IPS-18a (cell line): ENCODE measurements around the gene LTF.

Experiments
- H3K27ac ChIP-seq: one replicate; pipeline ENCODE4 v1.5.1; 2013; ENCODE audit warnings: low read length
- H3K27me3 ChIP-seq: one replicate; pipeline ENCODE4 v1.6.1; 2013; ENCODE audit warnings: mild to moderate bottlenecking, low read length; ENCODE audit not compliant: control insufficient read depth, insufficient read depth
- H3K36me3 ChIP-seq: one replicate; pipeline ENCODE4 v1.6.1; 2013; ENCODE audit warnings: low read depth, low read length; ENCODE audit not compliant: control insufficient read depth
- H3K4me1 ChIP-seq: one replicate; pipeline ENCODE4 v1.6.1; 2013; ENCODE audit warnings: low read depth, low read length; ENCODE audit not compliant: control insufficient read depth
- H3K4me3 ChIP-seq: one replicate; pipeline ENCODE4 v1.5.1; 2013; ENCODE audit warnings: low read length
- H3K9ac ChIP-seq: one replicate; pipeline ENCODE4 v1.6.1; 2013; ENCODE audit warnings: mild to moderate bottlenecking, low read length, moderate library complexity
- H3K9me3 ChIP-seq: one replicate; pipeline ENCODE4 v1.6.1; 2013; ENCODE audit warnings: low read depth, low read length; ENCODE audit not compliant: control insufficient read depth

The LTF gene

GRCh38 chr3:46477756-46478155 lies 13.1 kb upstream of the LTF start:
- no peaks in the 10 kb centered on the region for H3K27me3 ChIP-seq
- H3K27ac ChIP-seq: no peak overlapping the region
- no peaks in the 10 kb centered on the region for H3K36me3 ChIP-seq
- no peak overlapping the region for H3K9ac ChIP-seq
- no peak overlapping the region for H3K4me3 ChIP-seq
- no peaks in the 10 kb centered on the region for H3K9me3 ChIP-seq
- no peaks in the 10 kb centered on the region for H3K4me1 ChIP-seq

DNA sequence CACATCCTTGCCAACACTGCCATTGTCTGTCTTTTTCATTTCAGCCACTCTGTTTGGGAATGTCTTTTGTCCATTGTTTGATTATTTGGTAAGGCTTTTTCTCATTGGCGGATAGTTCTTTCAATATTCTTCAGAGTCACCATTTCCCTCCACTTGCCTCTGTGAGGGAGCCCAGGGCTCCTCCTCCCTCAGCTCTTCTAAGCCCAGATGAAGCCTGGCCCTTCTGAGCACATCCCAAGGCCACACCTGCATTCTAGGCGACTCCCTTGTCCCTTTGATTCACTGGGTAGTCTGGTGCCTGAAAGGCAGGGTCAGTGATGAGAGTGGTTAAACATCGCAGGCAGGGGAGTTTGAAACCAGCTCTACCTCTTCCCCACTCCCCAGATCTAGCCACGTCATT lies 12.4 kb upstream of the LTF start:
- Histone ChIP-seq H3K9ac (no peak overlapping the region), H3K4me1 (no peaks in the 10 kb centered on the region), H3K36me3 (no peaks in the 10 kb centered on the region), H3K27ac (no peak overlapping the region), H3K9me3 (no peaks in the 10 kb centered on the region), H3K27me3 (no peaks in the 10 kb centered on the region), H3K4me3 (no peak overlapping the region)

GRCh38 chr3:46472736-46473135 lies 8.0 kb upstream of the LTF start:
- Histone ChIP-seq H3K4me3 (no peak overlapping the region), H3K27me3 (no peaks in the 10 kb centered on the region), H3K9ac (no peak overlapping the region), H3K27ac (no peak overlapping the region), H3K9me3 (no peaks in the 10 kb centered on the region), H3K4me1 (no peaks in the 10 kb centered on the region), H3K36me3 (no peaks in the 10 kb centered on the region)

GRCh38 chr3:46471371-46471914 lies 6.7 kb upstream of the LTF start:
- H3K9me3 ChIP-seq: no peaks in the 10 kb centered on the region
- no peaks in the 10 kb centered on the region for H3K27me3 ChIP-seq
- H3K36me3 ChIP-seq: no peaks in the 10 kb centered on the region
- H3K27ac ChIP-seq: no peak overlapping the region
- no peaks in the 10 kb centered on the region for H3K4me1 ChIP-seq
- H3K9ac ChIP-seq: no peak overlapping the region
- H3K4me3 ChIP-seq: no peak overlapping the region

- Histone ChIP-seq H3K9me3 (no peaks in the 10 kb centered on the region), H3K27ac (no peak overlapping the region), H3K4me3 (no peak overlapping the region), H3K27me3 (no peaks in the 10 kb centered on the region), H3K9ac (no peak overlapping the region), H3K4me1 (no peaks in the 10 kb centered on the region), H3K36me3 (no peaks in the 10 kb centered on the region)
Measured at GRCh38 chr3:46470831-46471230, 6.1 kb upstream of the LTF start.

DNA sequence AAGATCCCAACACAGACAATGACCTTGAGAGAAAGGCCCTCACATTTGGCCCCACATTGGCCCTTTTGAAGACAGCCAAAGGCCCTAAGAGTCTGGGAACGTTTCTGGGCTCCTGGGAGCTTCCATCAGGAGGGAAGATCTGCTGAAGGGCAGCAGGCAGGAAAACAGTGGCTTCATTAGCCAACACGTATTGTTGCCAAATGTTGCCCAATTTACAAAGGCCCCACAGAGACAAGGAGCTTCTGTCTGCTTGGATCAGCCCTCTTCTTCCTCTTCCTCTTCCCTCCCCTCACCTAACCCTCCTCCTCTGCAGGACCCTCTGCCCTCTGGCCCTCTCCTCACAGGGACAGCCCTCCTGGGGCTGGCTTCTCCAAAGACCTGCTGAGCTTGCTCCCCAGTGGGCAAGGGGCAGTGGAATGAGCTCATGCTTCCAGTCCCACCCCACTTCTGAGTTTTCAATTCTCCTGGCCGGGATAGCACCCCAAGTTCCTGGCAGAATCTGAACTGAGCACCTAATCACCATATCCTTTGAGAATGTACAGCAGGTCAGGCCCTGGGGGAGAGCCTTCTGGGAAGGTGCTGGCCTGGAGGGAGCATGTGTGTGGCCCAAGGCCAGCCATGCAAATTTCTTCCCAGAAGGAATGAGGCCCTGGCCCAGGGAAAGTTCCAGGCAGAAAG lies 5.1 kb upstream of the LTF start:
- H3K27ac ChIP-seq: no peak overlapping the region
- no peak overlapping the region for H3K9ac ChIP-seq
- H3K27me3 ChIP-seq: no peaks in the 10 kb centered on the region
- no peaks in the 10 kb centered on the region for H3K9me3 ChIP-seq
- no peaks in the 10 kb centered on the region for H3K36me3 ChIP-seq
- H3K4me3 ChIP-seq: no peak overlapping the region
- no peaks in the 10 kb centered on the region for H3K4me1 ChIP-seq

GRCh38 chr3:46468753-46469600 lies 4.3 kb upstream of the LTF start:
- no peak overlapping the region for H3K27ac ChIP-seq
- H3K4me3 ChIP-seq: no peak overlapping the region
- no peak overlapping the region for H3K9ac ChIP-seq
- no peaks in the 10 kb centered on the region for H3K9me3 ChIP-seq
- H3K4me1 ChIP-seq: no peaks in the 10 kb centered on the region
- H3K36me3 ChIP-seq: no peaks in the 10 kb centered on the region
- H3K27me3 ChIP-seq: no peaks in the 10 kb centered on the region

GRCh38 chr3:46467562-46467961 lies 2.9 kb upstream of the LTF start:
- H3K36me3 ChIP-seq: no peaks in the 10 kb centered on the region
- H3K27ac ChIP-seq: no peak overlapping the region
- no peaks in the 10 kb centered on the region for H3K9me3 ChIP-seq
- no peak overlapping the region for H3K9ac ChIP-seq
- no peaks in the 10 kb centered on the region for H3K27me3 ChIP-seq
- no peak overlapping the region for H3K4me3 ChIP-seq
- no peaks in the 10 kb centered on the region for H3K4me1 ChIP-seq

DNA sequence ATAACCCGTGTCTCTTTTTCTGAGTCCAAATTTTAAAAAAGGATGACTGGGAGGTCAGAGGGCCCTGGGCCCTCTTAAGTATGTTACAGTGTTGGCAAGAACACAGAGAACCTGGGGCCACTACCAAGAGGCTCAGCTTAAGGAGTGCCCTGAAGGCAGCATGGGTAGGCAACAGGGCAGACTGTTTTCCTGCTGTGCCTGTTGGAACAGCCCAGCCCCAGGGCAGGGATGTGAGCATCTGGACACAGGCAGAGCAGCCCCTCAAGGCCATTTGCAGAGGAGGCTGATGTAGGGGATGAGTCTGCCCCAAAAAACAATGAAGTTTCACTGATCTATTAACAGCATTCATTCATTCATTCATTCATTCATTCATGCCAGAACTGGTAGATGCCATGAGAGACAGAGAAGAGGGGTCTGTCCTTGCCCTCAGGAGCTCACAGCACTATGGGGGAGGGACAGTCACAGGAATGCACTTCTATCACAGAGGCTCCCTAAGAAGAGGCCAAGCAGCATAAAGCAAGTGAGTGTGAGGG lies 2.2 kb upstream of the LTF start:
- H3K4me3 ChIP-seq: no peak overlapping the region
- no peak overlapping the region for H3K27ac ChIP-seq
- H3K9ac ChIP-seq: no peak overlapping the region
- H3K36me3 ChIP-seq: no peaks in the 10 kb centered on the region
- no peaks in the 10 kb centered on the region for H3K4me1 ChIP-seq
- no peaks in the 10 kb centered on the region for H3K9me3 ChIP-seq
- H3K27me3 ChIP-seq: no peaks in the 10 kb centered on the region

DNA sequence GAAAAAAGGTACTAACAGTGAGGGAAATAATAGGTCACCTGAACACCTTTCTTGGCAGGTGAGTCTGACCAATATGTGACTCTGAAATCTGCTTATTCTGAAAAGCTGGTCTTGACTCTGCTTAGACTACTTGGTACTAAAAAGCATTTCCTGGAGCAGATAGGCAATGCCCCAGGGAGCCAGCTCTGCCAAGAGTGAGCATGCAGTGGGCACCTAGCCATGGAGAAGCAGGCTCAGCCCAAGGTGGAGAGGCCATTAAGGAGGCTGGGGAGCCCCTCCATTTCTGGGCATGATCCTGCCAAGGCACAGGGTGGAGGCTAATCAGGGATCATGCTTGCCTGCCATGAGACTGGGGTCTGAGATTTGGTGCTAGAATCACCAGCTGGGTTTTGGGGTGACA lies 1.6 kb upstream of the LTF start:
- Histone ChIP-seq H3K9me3 (no peaks in the 10 kb centered on the region), H3K4me1 (no peaks in the 10 kb centered on the region), H3K27me3 (no peaks in the 10 kb centered on the region), H3K27ac (no peak overlapping the region), H3K4me3 (no peak overlapping the region), H3K9ac (no peak overlapping the region), H3K36me3 (no peaks in the 10 kb centered on the region)

DNA sequence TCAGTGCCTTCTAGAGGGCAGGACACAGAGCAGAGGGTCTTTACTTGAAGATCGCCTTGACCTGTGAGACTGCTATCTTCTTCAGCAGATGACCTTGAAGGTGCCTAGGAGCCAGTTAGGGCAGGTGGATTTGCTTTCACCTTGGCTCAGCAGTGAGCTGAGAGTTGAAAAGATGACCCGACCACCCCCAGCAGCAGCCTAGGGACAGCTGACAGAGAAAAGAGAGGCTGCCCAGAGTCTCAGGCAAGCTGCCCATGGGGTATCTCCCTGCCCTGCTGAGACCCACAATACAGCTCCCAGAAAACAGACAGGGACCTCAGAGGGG lies 453 bp upstream of the LTF start:
- Histone ChIP-seq H3K9me3 (no peaks in the 10 kb centered on the region), H3K9ac (no peak overlapping the region), H3K27me3 (no peaks in the 10 kb centered on the region), H3K4me1 (no peaks in the 10 kb centered on the region), H3K36me3 (no peaks in the 10 kb centered on the region), H3K27ac (no peak overlapping the region), H3K4me3 (no peak overlapping the region)

DNA sequence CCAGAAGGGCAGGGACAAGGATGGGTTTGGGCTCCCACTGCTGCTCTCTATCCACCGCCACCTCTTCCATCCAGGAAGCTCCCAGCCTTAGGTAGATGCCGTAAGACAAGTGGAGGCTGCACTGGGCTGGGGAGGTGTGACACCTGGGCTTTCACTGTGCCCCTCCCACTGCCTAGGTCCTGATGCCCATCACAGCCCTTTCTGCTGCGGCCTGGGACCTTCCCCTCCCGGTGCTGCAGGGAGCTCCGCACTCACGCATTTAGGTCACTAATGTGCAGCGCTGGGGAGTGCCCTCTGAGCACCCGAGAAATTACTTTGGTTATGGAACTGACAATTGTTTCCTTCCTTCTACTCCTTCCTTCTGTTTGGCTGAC lies 850 bp downstream of the LTF start:
- Histone ChIP-seq H3K4me1 (no peaks in the 10 kb centered on the region), H3K27ac (no peak overlapping the region), H3K9ac (no peak overlapping the region), H3K4me3 (no peak overlapping the region), H3K27me3 (no peaks in the 10 kb centered on the region), H3K9me3 (no peaks in the 10 kb centered on the region), H3K36me3 (no peaks in the 10 kb centered on the region)
